DOHH2 (cell line): Measurements from ENCODE around the gene PDE6B.

ENCODE experiments used
- EZH2phosphoT487 ChIP-seq: fragments of 200-600 bp; sonication (generic); IDR thresholded peaks from 2 replicates; pipeline ENCODE4 v1.6.1; 2017; ENCODE audit warnings: borderline replicate concordance, mild to moderate bottlenecking, antibody characterized with exemption, low read length, moderate library complexity, mixed read lengths
- TF ChIP-seq, protein P1 (sequence below): fragments of 200-600 bp; sonication (generic); IDR thresholded peaks from one replicate; pipeline ENCODE4 v1.5.1; 2014; ENCODE audit warnings: antibody characterized with exemption, mild to moderate bottlenecking, low read depth, low read length; ENCODE audit not compliant: poor library complexity, severe bottlenecking

DNA sequence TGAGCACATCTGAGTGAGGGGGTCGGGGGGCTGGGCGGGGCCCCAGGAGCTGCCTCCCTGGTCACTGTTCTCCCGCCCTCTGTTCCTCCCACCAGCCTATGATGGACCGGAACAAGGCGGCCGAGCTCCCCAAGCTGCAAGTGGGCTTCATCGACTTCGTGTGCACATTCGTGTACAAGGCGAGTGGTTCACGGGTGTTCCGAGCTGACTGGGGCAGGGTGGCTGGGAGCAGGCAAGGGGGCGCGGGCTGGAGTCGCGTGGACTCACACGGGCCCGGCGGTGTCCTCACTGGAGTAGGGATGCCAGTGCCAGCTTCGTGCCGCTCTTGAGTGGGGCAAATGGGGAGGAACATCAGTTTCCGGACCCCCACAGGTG lies 41.0 kb downstream of the PDE6B start:
- TF ChIP-seq, protein P1, sequence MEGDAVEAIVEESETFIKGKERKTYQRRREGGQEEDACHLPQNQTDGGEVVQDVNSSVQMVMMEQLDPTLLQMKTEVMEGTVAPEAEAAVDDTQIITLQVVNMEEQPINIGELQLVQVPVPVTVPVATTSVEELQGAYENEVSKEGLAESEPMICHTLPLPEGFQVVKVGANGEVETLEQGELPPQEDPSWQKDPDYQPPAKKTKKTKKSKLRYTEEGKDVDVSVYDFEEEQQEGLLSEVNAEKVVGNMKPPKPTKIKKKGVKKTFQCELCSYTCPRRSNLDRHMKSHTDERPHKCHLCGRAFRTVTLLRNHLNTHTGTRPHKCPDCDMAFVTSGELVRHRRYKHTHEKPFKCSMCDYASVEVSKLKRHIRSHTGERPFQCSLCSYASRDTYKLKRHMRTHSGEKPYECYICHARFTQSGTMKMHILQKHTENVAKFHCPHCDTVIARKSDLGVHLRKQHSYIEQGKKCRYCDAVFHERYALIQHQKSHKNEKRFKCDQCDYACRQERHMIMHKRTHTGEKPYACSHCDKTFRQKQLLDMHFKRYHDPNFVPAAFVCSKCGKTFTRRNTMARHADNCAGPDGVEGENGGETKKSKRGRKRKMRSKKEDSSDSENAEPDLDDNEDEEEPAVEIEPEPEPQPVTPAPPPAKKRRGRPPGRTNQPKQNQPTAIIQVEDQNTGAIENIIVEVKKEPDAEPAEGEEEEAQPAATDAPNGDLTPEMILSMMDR: no peak
- no peak for TF ChIP-seq EZH2phosphoT487
